Hematopoietic multipotent progenitor cell treated with erythropoietin and hydrocortisone succinate and interleukin-3 and kit ligand, for 6 days (in vitro differentiated cells): ENCODE results near the gene ARMS2.

Experiments
- DNase-seq: peaks from one replicate; pipeline ENCODE4 v3.0.0-alpha.2; 2015

Gene ARMS2

GRCh38 chr10:122454071-122454470 lies 382 bp upstream of the ARMS2 start:
- no peak for DNase-seq

GRCh38 chr10:122455376-122456079 lies 1.1 kb downstream of the ARMS2 start:
- DNase-seq: no peak

- no peak for DNase-seq
These were observed 3.5 kb downstream of the ARMS2 start for GRCh38 chr10:122457934-122458333.

GRCh38 chr10:122458693-122459092 lies 4.2 kb downstream of the ARMS2 start:
- DNase-seq: no peak

- no peak for DNase-seq
These were observed 5.3 kb downstream of the ARMS2 start for GRCh38 chr10:122459561-122460273.

- no peak for DNase-seq
These were observed 6.4 kb downstream of the ARMS2 start for GRCh38 chr10:122460891-122461293.

GRCh38 chr10:122461367-122461728 lies 6.9 kb downstream of the ARMS2 start, which contains the start of gene HTRA1:
Gene HTRA1, plus strand, starts transcription at chr10:122461553. Its CDS starts 100 bp downstream, at chr10:122461653.
- DNase-seq: no peak

- no peak for DNase-seq
These were observed 7.5 kb downstream of the ARMS2 start for GRCh38 chr10:122461729-122462532.

- no peak for DNase-seq
These were observed 8.3 kb downstream of the ARMS2 start for GRCh38 chr10:122462533-122463465.

- no peak for DNase-seq
These were observed 9.2 kb downstream of the ARMS2 start for GRCh38 chr10:122463466-122464249.

GRCh38 chr10:122464250-122464510 lies 9.7 kb downstream of the ARMS2 start:
- no peak for DNase-seq

GRCh38 chr10:122464586-122464985 lies 10.1 kb downstream of the ARMS2 start:
- no peak for DNase-seq

GRCh38 chr10:122465401-122466040 lies 11.1 kb downstream of the ARMS2 start:
- no peak for DNase-seq

GRCh38 chr10:122466951-122467381 lies 12.5 kb downstream of the ARMS2 start:
- DNase-seq: no peak

- no peak for DNase-seq
These were observed 13.2 kb downstream of the ARMS2 start for GRCh38 chr10:122467701-122468100.

GRCh38 chr10:122468307-122468925 lies 14.0 kb downstream of the ARMS2 start:
- no peak for DNase-seq

- DNase-seq: peak; percentile 31
These were observed 14.7 kb downstream of the ARMS2 start for GRCh38 chr10:122468926-122469781.

- DNase-seq: no peak
These were observed 15.4 kb downstream of the ARMS2 start for GRCh38 chr10:122469848-122470247.

GRCh38 chr10:122471531-122472177 lies 17.2 kb downstream of the ARMS2 start:
- no peak for DNase-seq
